Midbrain (tissue), 1 donor: ENCODE results near the gene IL15RA.
"Not testable (repeated sequence)": the region's sequence is repeated elsewhere in the genome, so short reads cannot be mapped to it uniquely, and the experiment has no call there.

ENCODE experiments used
- DNase-seq: peaks from one replicate; lab custom pipeline; 2025; lab: John Stamatoyannopoulos, UW

Gene IL15RA

GRCh38 chr10:5927306-5927705, 50.0 kb downstream of the IL15RA start:
- DNase-seq: no peak

DNA sequence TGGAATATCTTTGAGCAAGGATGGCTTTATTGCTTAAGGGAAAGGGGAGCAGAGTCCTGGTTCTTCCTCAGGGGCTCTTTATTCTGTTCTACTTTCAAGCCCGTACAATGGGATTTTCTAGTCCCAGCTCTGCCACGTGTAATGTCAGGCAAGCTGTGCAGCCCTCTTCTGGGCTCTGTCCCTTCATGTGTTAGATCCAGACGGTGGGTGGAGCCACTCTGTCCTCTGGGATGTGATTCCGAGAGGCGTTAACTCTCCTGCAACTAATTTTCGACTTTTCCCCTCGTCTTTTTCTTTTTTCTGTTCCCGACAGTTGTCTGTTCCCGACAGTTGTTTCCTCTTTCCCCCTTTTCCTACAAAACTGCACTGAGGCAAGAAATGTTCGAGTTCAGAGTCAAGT, 52.5 kb downstream of the IL15RA start:
- DNase-seq: no peak

- no peak for DNase-seq
These were observed 55.6 kb downstream of the IL15RA start for GRCh38 chr10:5921746-5922145.

GRCh38 chr10:5919568-5919967, 57.8 kb downstream of the IL15RA start:
- DNase-seq: no peak

- no peak for DNase-seq
These were observed 58.6 kb downstream of the IL15RA start for GRCh38 chr10:5918763-5919162.

DNA sequence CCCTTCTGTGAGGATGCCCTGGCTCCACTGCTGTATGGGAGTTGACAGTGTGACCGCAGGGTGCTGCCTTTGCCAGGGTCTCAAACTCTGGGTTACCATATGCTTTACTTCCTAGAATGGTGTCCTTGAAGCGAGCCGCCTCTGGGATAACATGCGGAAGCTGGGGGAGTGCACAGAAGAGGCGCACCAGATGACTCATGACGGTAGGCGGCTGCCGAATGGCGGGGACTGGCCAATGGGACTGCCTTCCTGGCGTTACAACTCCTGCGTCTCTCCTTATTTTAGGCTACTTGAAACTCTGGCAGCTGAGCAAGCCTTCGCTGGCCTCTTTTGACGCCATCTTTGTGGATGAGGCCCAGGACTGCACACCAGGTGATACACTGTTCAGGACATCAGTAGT, 60.0 kb downstream of the IL15RA start:
- DNase-seq: no peak

DNA sequence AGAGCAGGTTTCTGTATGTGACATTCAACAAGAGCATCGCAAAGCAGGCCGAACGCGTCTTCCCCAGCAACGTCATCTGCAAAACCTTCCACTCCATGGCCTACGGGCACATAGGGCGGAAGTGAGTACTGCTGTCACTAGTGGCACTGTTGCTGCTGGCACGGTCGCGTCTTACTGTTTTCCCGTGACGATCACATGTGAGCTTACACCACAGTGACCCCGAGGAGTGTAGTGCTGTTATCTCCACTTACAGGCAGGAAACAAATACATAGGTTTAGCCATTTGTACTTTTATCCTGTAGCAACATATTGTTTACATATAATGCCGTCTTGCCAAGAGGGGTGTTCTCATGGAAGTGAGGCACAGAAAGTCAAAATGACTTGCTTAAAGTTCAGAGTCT, 61.9 kb downstream of the IL15RA start:
- no peak for DNase-seq

- DNase-seq: no peak
These were observed 63.6 kb downstream of the IL15RA start for GRCh38 chr10:5913736-5914135.

DNA sequence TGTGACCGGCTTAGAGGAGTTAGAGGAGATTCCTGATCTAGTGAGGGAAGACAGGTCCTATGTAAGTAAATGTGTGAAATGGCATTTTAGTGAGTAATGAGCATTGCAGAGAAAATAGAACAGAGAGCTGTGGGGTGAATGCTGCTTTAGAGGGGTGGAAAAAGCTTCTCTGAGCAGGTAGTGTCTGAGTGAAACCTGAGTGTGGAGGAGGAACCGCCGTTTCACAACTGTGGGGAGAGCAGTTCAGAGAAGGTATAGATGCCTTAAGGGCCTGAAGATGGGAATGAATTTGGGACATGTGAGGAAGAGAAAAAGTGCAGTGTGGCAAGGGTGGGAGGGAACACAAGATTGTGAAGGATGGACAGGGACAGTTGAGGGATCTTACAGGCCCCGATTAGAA, 65.7 kb downstream of the IL15RA start:
- DNase-seq: no peak

- no peak for DNase-seq
These were observed 66.8 kb downstream of the IL15RA start for GRCh38 chr10:5910323-5911100.

- DNase-seq: not testable (repeated sequence)
These were observed 68.7 kb downstream of the IL15RA start for GRCh38 chr10:5908676-5909075.

- DNase-seq: no peak
These were observed 70.7 kb downstream of the IL15RA start for GRCh38 chr10:5906651-5907050.

- DNase-seq: no peak
These were observed 71.4 kb downstream of the IL15RA start for GRCh38 chr10:5905854-5906507.

- DNase-seq: no peak
These were observed 73.1 kb downstream of the IL15RA start for GRCh38 chr10:5904227-5904626.

GRCh38 chr10:5903563-5903962, 73.8 kb downstream of the IL15RA start:
- DNase-seq: no peak

- DNase-seq: no peak
These were observed 74.7 kb downstream of the IL15RA start for GRCh38 chr10:5902511-5903274.
